Glutamatergic neuron (in vitro differentiated cells): ENCODE measurements around the gene KIF11. TPM values are rescaled to one million over a fixed set of nuclear protein-coding genes. Genes with fewer than 3 reads are reported as not detected.

ENCODE experiments used
- DNase-seq: peaks from one replicate; pipeline ENCODE4 v3.0.0; 2022
- H3K27ac Mint-ChIP-seq: one replicate; pipeline ENCODE4 v1.8.0; 2020; ENCODE audit warnings: mild to moderate bottlenecking, mixed read lengths, inconsistent platforms; ENCODE audit not compliant: unreplicated experiment
- H3K27me3 Mint-ChIP-seq: one replicate; pipeline ENCODE4 v1.8.0; 2020; ENCODE audit warnings: mild to moderate bottlenecking, moderate library complexity, mixed read lengths, inconsistent platforms; ENCODE audit not compliant: unreplicated experiment
- H3K36me3 Mint-ChIP-seq: one replicate; pipeline ENCODE4 v1.8.0; 2020; ENCODE audit warnings: mild to moderate bottlenecking, mixed read lengths, inconsistent platforms; ENCODE audit not compliant: unreplicated experiment
- H3K4me1 Mint-ChIP-seq: one replicate; pipeline ENCODE4 v1.8.0; 2020; ENCODE audit warnings: mild to moderate bottlenecking, low read depth, mixed read lengths, inconsistent platforms; ENCODE audit not compliant: unreplicated experiment
- H3K4me3 Mint-ChIP-seq: one replicate; pipeline ENCODE4 v1.8.0; 2020; ENCODE audit warnings: mild to moderate bottlenecking, mixed read lengths, inconsistent platforms; ENCODE audit not compliant: unreplicated experiment
- H3K9me3 Mint-ChIP-seq: one replicate; pipeline ENCODE4 v1.8.0; 2020; ENCODE audit warnings: mild to moderate bottlenecking, moderate library complexity, mixed read lengths, inconsistent platforms; ENCODE audit not compliant: unreplicated experiment
- total RNA-seq: library from RNA; stranded (reverse); fragmentation: NEBNext Ultra II Directional; extraction: Animal tissue kit (Norgen Biotek cat#: 25700); gene quantifications from one replicate; pipeline ENCODE4 v1.2.1, GENCODE V29; 2021; ENCODE audit not compliant: unreplicated experiment
- TF ChIP-seq, protein P1 (sequence below): fragments of 200-600 bp; sonication (generic); IDR thresholded peaks from one replicate; pipeline ENCODE4 v1.5.0; 2021; ENCODE audit not compliant: partially characterized antibody, unreplicated experiment

KIF11 gene
- total RNA-seq, 1 donor from 2014 or later = 7.2 TPM

DNA sequence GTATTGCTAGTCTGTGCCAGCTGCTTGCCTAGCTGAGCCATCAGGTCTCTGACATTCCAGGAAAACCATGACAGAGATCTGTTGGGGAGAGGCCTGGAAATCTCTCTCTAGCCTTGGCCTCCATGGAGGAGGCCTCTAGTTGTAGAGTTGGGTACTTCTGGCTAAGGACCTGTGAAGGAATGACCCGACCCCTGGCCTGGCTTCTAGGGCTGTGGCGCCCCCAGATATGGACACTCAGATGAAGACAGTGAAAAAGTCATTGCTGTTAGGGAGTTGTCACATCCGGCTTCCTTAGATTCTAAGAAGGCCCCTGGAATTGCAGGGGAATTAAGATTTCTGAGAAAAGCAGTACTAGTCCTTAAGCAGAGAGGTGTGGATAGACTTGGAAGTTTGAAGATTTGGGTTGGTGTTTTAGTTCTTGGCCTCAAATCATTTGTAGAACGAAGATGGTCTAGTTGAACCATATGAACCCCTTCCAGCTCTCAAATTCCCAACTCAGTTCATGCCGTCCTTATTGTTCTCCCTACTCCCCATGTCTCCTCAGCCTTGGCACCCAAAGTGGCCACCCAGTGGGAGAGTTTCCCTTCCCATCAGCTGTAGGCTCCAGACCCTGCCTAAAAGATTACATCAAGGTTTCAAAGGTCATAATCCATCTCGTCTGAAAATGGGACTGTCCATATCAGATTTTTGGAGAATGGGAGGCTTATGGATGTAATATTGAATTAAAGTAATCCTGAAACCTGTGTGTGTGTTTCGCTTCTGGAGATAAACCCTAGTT is 103.9 kb downstream of the KIF11 start:
- H3K4me3 Mint-ChIP-seq = peak overlapping the region; percentile 57
- H3K9me3 Mint-ChIP-seq = peaks cover 4% of the 10 kb centered on the region
- TF ChIP-seq, protein P1, sequence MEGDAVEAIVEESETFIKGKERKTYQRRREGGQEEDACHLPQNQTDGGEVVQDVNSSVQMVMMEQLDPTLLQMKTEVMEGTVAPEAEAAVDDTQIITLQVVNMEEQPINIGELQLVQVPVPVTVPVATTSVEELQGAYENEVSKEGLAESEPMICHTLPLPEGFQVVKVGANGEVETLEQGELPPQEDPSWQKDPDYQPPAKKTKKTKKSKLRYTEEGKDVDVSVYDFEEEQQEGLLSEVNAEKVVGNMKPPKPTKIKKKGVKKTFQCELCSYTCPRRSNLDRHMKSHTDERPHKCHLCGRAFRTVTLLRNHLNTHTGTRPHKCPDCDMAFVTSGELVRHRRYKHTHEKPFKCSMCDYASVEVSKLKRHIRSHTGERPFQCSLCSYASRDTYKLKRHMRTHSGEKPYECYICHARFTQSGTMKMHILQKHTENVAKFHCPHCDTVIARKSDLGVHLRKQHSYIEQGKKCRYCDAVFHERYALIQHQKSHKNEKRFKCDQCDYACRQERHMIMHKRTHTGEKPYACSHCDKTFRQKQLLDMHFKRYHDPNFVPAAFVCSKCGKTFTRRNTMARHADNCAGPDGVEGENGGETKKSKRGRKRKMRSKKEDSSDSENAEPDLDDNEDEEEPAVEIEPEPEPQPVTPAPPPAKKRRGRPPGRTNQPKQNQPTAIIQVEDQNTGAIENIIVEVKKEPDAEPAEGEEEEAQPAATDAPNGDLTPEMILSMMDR = no peak
- H3K27me3 Mint-ChIP-seq = peaks cover 24% of the 10 kb centered on the region
- no peak for DNase-seq
- H3K36me3 Mint-ChIP-seq = no peaks in the 10 kb centered on the region
- peaks cover 4% of the 10 kb centered on the region for H3K4me1 Mint-ChIP-seq
- no peak overlapping the region for H3K27ac Mint-ChIP-seq

DNA sequence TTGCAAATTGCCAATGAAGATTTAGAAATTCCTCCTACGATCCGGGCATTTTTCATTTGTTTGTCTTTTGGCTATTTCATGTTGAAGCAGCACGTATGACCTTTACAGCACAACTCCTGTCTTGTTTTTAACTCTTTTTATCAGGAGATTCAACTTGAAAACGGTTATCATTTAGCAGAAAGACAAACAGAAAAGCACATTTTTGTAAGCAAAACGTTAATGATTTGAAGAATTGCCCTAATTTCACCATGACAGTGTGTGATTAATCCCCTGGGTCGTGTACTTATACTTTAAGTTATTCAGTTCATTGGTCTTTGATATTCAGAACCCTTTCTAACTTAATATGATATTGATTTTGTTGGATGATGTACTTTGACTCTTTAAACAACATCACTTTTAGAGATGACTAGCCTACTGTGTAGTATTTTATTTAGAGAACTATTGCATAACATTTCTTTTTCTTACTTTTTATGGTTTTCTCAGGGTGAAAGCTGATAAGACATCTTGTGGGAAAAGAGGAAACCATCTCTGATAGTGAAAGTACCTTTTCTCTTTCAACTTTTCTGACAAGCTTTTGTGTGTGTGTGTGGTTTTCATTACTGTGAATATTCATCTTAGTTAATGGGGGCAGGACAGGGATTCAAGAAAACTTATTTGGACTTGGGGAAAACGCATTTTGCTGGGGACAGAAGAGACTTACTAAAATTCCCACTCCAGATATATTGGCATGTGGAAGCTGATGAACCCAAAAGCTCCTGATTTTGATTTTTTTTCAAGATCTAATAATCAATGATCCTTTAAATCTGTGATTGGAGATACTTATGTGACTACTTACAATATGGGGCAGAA is 105.0 kb downstream of the KIF11 start:
- peaks cover 18% of the 10 kb centered on the region for H3K27me3 Mint-ChIP-seq
- TF ChIP-seq, protein P1 = no peak
- DNase-seq = no peak
- no peaks in the 10 kb centered on the region for H3K9me3 Mint-ChIP-seq
- H3K4me3 Mint-ChIP-seq = no peak overlapping the region
- no peak overlapping the region for H3K27ac Mint-ChIP-seq
- no peaks in the 10 kb centered on the region for H3K4me1 Mint-ChIP-seq
- H3K36me3 Mint-ChIP-seq = no peaks in the 10 kb centered on the region

GRCh38 chr10:92699193-92699517 is 106.2 kb downstream of the KIF11 start:
- peaks cover 20% of the 10 kb centered on the region for H3K27me3 Mint-ChIP-seq
- TF ChIP-seq, protein P1 = no peak
- no peaks in the 10 kb centered on the region for H3K36me3 Mint-ChIP-seq
- H3K4me1 Mint-ChIP-seq = no peaks in the 10 kb centered on the region
- H3K9me3 Mint-ChIP-seq = no peaks in the 10 kb centered on the region
- H3K27ac Mint-ChIP-seq = no peak overlapping the region
- no peak for DNase-seq
- H3K4me3 Mint-ChIP-seq = peak overlapping the region; percentile 82

GRCh38 chr10:92699518-92700381 is 106.8 kb downstream of the KIF11 start:
- Mint-ChIP-seq H3K36me3 (no peaks in the 10 kb centered on the region), H3K27me3 (peaks cover 20% of the 10 kb centered on the region), H3K27ac (no peak overlapping the region), H3K4me3 (peak overlapping the region; percentile 82), H3K4me1 (no peaks in the 10 kb centered on the region), H3K9me3 (no peaks in the 10 kb centered on the region)
- peak; percentile 48 for DNase-seq
- TF ChIP-seq, protein P1 = no peak
